ENCODE measurements around the gene SPRR5. TPM values are rescaled to one million over a fixed set of nuclear protein-coding genes. Genes with fewer than 3 reads are reported as not detected.

SPRR5 gene
- not detected for total RNA-seq

- DNase-seq (ENCODE audit: low spot score): no peak
These were observed at the start of gene SPRR5 for GRCh38 chr1:152946651-152947256. Gene SPRR5, plus strand, starts transcription at chr1:152947206. Its CDS starts 1,349 bp downstream, at chr1:152948555.

- no peak for DNase-seq (ENCODE audit: low spot score)
These were observed 48.0 kb upstream of the SPRR5 start for GRCh38 chr1:152899027-152899426.

GRCh38 chr1:152899883-152900282 is 47.1 kb upstream of the SPRR5 start:
- DNase-seq (ENCODE audit: low spot score): no peak

GRCh38 chr1:152901631-152902030 is 45.4 kb upstream of the SPRR5 start:
- DNase-seq (ENCODE audit: low spot score): no peak

GRCh38 chr1:152902636-152903035 is 44.4 kb upstream of the SPRR5 start:
- no peak for DNase-seq (ENCODE audit: low spot score)

GRCh38 chr1:152904688-152905440 is 42.1 kb upstream of the SPRR5 start:
- DNase-seq (ENCODE audit: low spot score): no peak

GRCh38 chr1:152906023-152906565 is 40.9 kb upstream of the SPRR5 start:
- DNase-seq (ENCODE audit: low spot score): no peak

GRCh38 chr1:152907686-152908601 is 39.1 kb upstream of the SPRR5 start, which contains the start of gene IVL:
Gene IVL, plus strand, starts transcription at chr1:152908546. Its CDS starts 1,252 bp downstream, at chr1:152909798.
- DNase-seq (ENCODE audit: low spot score): no peak

- DNase-seq (ENCODE audit: low spot score): no peak
These were observed 37.8 kb upstream of the SPRR5 start for GRCh38 chr1:152909206-152909605.

GRCh38 chr1:152912471-152912870 is 34.5 kb upstream of the SPRR5 start:
- no peak for DNase-seq (ENCODE audit: low spot score)

GRCh38 chr1:152912900-152913299 is 34.1 kb upstream of the SPRR5 start:
- DNase-seq (ENCODE audit: low spot score): no peak

GRCh38 chr1:152917794-152918193 is 29.2 kb upstream of the SPRR5 start:
- peak; percentile 20 for DNase-seq (ENCODE audit: low spot score)

- no peak for DNase-seq (ENCODE audit: low spot score)
These were observed 27.9 kb upstream of the SPRR5 start for GRCh38 chr1:152919071-152919470.

- no peak for DNase-seq (ENCODE audit: low spot score)
These were observed 22.8 kb upstream of the SPRR5 start for GRCh38 chr1:152924191-152924590.

- no peak for DNase-seq (ENCODE audit: low spot score)
These were observed 20.9 kb upstream of the SPRR5 start for GRCh38 chr1:152926091-152926490.

- no peak for DNase-seq (ENCODE audit: low spot score)
These were observed 18.3 kb upstream of the SPRR5 start for GRCh38 chr1:152928671-152929070.

GRCh38 chr1:152932170-152932811 is 14.7 kb upstream of the SPRR5 start:
- no peak for DNase-seq (ENCODE audit: low spot score)

GRCh38 chr1:152933196-152933595 is 13.8 kb upstream of the SPRR5 start:
- DNase-seq (ENCODE audit: low spot score): no peak

GRCh38 chr1:152940614-152941013 is 6.4 kb upstream of the SPRR5 start:
- DNase-seq (ENCODE audit: low spot score): no peak

GRCh38 chr1:152941037-152941711 is 5.8 kb upstream of the SPRR5 start:
- no peak for DNase-seq (ENCODE audit: low spot score)

GRCh38 chr1:152942161-152942560 is 4.8 kb upstream of the SPRR5 start:
- no peak for DNase-seq (ENCODE audit: low spot score)
